GM12801 (cell line): ENCODE data around the gene RAP1GDS1.

ENCODE experiments used
- CTCF ChIP-seq: IDR thresholded peaks from one replicate; pipeline ENCODE4 v1.5.1; 2011; ENCODE audit warnings: control low read depth; ENCODE audit not compliant: insufficient read length; ENCODE audit errors: extremely low read depth

Gene RAP1GDS1

GRCh38 chr4:98260579-98261404, at the start of gene RAP1GDS1:
RAP1GDS1 (plus strand) TSS chr4:98261384; CDS start chr4:98261566, 182 bp downstream.
- no peak for TF ChIP-seq CTCF

- TF ChIP-seq CTCF, result no peak
Measured at GRCh38 chr4:98222306-98222705, 38.9 kb upstream of the RAP1GDS1 start.

GRCh38 chr4:98226396-98226795, 34.8 kb upstream of the RAP1GDS1 start:
- no peak for TF ChIP-seq CTCF

GRCh38 chr4:98230961-98231360, 30.2 kb upstream of the RAP1GDS1 start:
- no peak for TF ChIP-seq CTCF

- no peak for TF ChIP-seq CTCF
Measured at GRCh38 chr4:98232202-98232601, 29.0 kb upstream of the RAP1GDS1 start.

GRCh38 chr4:98237204-98237603, 24.0 kb upstream of the RAP1GDS1 start:
- TF ChIP-seq CTCF, result no peak

- no peak for TF ChIP-seq CTCF
Measured at GRCh38 chr4:98242063-98242462, 19.1 kb upstream of the RAP1GDS1 start.
